Neuron (in vitro differentiated cells): ENCODE measurements around the gene PPP1R10.
"Not testable (repeated sequence)": the region's sequence is repeated elsewhere in the genome, so short reads cannot be mapped to it uniquely, and the experiment has no call there.

Experiments used
- H2AFZ ChIP-seq: one replicate; pipeline ENCODE4 v1.6.1; 2013; ENCODE audit warnings: low read depth, mild to moderate bottlenecking, inconsistent platforms, low read length, moderate library complexity
- H3K27me3 ChIP-seq: one replicate; pipeline ENCODE4 v1.6.1; 2013; ENCODE audit warnings: low read length; ENCODE audit not compliant: insufficient read depth
- H3K36me3 ChIP-seq: one replicate; pipeline ENCODE4 v1.6.1; 2013; ENCODE audit warnings: low read length; ENCODE audit not compliant: insufficient read depth
- H3K4me1 ChIP-seq: one replicate; pipeline ENCODE4 v1.6.1; 2013; ENCODE audit warnings: low read length; ENCODE audit not compliant: insufficient read depth
- H3K4me3 ChIP-seq: 2 replicates; pipeline ENCODE4 v1.5.1; 2013; ENCODE audit warnings: mild to moderate bottlenecking, low read length, moderate library complexity
- H3K9me3 ChIP-seq: one replicate; pipeline ENCODE4 v1.6.1; 2013; ENCODE audit warnings: low read length

PPP1R10 gene

DNA sequence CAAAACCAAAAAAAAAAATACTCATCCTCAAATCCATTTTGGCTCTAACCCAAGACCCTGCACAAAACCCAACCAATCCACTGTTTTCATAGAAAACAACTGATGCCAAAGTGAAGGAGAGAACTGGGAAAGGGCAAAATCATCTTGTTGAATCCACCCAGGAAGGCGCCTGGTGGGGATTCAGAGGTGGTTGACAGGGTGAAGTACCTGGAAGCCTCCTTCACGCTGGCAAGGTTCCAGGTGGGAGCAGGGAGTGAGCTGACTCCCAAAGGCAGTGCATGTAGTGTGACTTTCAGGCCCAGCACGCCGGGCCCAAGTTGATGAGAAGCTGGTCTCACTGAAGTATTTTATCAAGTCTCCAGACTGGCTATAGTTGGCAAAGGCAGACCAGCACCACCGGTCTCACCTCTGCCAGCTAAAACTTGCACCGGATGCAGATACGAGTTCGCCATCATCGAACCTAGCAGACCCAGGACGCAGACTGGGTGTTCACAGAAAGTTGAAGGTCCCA is 16.5 kb downstream of the PPP1R10 start:
- Histone ChIP-seq H3K4me1 (no peaks in the 10 kb centered on the region), H3K4me3 (no peak overlapping the region), H3K27me3 (no peaks in the 10 kb centered on the region), H3K9me3 (no peaks in the 10 kb centered on the region), H2AFZ (no peak overlapping the region), H3K36me3 (peaks cover 53% of the 10 kb centered on the region)

DNA sequence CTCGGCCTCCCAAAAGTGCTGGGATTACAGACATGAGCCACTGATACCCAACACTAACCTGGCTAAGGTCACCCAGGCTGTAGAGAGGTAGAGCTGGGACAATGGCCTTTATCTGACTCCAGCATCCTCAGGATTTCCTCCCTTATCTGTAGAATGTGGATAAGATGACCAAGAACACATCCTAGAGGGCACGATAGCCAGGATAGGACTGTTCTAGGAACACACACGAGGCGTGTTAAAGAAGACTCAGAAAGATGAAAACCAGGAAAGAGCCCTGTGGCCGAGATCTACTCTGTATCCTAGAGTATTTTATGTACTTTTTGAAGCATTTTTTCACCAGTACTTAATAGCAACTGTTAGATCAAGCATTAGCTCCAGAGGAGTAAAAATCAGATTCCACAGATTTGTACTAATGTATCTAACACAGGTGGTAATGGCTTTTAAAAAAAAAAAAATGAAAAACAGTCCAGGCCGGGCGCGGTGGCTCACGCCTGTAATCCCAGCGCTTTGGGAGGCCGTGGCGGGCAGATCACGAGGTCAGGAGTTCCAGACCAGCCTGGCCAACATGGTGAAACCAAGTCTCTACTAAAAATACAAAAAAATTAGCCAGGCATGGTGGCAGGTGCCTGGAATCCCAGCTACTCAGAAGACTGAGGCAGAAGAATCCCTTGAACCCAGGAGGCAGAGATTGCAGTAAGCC is 17.3 kb downstream of the PPP1R10 start:
- Histone ChIP-seq H3K36me3 (peaks cover 51% of the 10 kb centered on the region), H3K27me3 (no peaks in the 10 kb centered on the region), H2AFZ (no peak overlapping the region), H3K9me3 (no peaks in the 10 kb centered on the region), H3K4me1 (no peaks in the 10 kb centered on the region), H3K4me3 (no peak overlapping the region)

DNA sequence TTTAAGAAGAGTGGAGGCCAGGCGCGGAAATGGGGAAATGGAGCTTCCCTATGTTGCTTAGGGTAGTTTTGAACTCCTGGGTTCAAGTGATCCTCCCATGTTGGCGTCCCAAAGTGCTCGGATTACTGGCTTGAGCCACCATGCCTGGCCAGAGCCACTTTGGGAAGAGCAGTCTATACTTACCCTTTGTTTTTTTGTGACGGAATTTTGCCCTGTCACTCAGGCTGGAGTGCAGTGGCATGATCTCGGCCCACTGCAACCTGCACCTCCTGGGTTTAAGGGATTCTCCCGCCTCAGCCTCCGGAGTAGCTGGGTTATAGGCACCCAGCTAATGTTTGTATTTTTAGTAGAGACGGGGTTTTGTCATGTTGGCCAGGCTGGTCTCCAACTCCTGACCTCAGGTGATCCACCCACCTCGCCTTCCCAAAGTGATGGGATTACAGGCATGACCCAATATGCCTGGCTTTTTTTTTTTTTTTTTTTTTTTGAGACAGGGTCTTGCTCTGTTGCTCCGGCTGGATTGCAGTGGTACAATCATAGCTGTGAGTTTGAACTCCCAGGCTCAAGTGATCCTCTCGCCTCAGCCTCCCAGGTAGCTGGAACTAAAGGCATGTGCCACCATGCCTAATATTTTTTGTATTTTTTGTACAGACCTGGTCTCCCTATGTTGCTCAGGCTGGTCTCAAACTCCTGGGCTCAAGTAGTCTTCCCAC is 18.0 kb downstream of the PPP1R10 start:
- H3K36me3 ChIP-seq: peaks cover 49% of the 10 kb centered on the region
- no peaks in the 10 kb centered on the region for H3K4me1 ChIP-seq
- H3K27me3 ChIP-seq: no peaks in the 10 kb centered on the region
- H3K4me3 ChIP-seq: no peak overlapping the region
- H2AFZ ChIP-seq: no peak overlapping the region
- no peaks in the 10 kb centered on the region for H3K9me3 ChIP-seq

DNA sequence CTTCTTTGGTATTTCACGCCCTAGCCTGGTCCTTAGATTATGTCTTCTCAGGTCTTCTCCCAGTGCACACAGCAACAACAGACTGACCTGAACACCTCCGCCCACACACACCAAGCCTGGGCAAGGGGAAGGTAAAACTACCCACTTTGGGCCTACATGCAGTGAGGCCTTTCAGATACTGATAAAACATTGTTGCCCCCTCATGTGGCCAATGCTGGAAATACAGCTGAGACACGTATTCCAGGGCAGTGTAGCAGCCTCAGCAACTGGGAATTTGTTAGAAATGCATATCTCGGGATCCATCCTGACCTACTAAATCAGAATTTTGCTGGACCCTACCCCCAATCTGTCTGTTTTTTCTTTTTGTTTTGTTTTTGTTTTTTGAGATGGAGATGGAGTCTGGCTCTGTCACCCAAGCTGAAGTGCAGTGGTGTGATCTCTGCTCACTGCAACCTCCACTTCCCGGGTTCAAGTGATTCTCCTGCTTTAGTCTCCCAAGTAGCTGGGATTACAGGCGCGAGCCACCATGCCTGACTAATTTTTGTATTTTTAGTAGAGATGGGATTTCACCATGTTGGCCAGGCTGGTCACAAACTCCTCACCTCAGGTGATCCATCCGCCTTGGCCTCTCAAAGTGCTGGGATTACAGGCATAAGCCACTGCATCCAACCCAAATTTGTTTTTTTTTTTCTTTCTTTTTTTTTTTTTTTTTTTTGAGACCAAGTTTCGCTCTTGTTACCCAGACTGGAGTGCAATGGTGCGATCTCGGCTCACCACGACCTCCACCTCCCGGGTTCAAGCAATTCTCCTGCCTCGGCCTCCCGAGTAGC is 19.5 kb downstream of the PPP1R10 start:
- H2AFZ ChIP-seq, H3K9me3 ChIP-seq, H3K27me3 ChIP-seq, H3K4me1 ChIP-seq, H3K4me3 ChIP-seq: not testable (repeated sequence)
- H3K36me3 ChIP-seq: peaks cover 46% of the 10 kb centered on the region

DNA sequence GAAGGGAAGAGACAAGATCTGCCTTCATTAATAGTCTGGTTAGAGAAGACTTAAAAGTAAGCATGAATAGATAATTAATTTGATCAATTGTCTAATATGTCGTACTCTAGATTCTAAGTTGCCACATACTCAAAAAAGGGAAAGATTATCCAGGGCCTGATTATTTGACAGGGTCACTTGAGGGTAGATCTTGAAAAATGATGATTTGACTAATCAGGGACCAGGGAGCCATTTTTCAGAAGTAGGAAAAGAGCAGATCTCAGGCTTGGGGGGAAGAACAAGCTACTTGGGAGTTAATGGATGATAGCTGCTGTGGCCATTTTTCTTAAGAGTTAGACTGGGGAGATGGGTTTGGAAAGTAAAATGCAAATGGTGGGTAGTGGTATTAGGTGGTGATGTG is 24.8 kb downstream of the PPP1R10 start:
- no peak overlapping the region for H2AFZ ChIP-seq
- H3K4me1 ChIP-seq: no peaks in the 10 kb centered on the region
- H3K27me3 ChIP-seq: no peaks in the 10 kb centered on the region
- no peaks in the 10 kb centered on the region for H3K9me3 ChIP-seq
- H3K36me3 ChIP-seq: peaks cover 70% of the 10 kb centered on the region
- H3K4me3 ChIP-seq: no peak overlapping the region

DNA sequence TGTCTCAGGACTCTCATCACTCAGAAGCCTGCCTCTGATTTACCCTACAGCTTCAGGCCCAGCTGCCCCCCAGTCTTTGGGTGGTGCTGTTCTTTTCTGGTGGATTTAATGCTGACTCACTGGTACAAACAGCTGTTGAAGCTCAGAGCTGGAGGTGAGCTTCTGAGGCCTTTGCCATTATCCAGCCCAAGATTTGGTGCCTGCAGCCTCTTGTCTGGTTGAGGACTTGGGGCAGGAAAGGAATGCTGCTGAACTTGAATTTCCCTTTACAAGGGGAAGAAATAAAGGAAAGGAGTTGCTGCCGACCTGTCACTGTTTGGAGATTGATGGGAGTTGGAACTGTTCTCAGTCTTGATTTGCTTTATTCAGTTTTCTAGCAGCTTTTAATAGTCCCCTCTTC is 26.0 kb downstream of the PPP1R10 start:
- Histone ChIP-seq H3K27me3 (no peaks in the 10 kb centered on the region), H3K4me3 (no peak overlapping the region), H2AFZ (no peak overlapping the region), H3K4me1 (no peaks in the 10 kb centered on the region), H3K36me3 (peaks cover 79% of the 10 kb centered on the region), H3K9me3 (no peaks in the 10 kb centered on the region)

DNA sequence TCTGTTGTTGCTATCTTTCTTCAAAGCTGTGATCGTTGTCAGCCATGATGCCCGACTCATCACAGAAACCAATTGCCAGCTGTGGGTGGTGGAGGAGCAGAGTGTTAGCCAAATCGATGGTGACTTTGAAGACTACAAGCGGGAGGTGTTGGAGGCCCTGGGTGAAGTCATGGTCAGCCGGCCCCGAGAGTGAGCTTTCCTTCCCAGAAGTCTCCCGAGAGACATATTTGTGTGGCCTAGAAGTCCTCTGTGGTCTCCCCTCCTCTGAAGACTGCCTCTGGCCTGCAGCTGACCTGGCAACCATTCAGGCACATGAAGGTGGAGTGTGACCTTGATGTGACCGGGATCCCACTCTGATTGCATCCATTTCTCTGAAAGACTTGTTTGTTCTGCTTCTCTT is 26.5 kb downstream of the PPP1R10 start:
- Histone ChIP-seq H2AFZ (no peak overlapping the region), H3K27me3 (no peaks in the 10 kb centered on the region), H3K9me3 (no peaks in the 10 kb centered on the region), H3K4me3 (no peak overlapping the region), H3K4me1 (no peaks in the 10 kb centered on the region), H3K36me3 (peaks cover 84% of the 10 kb centered on the region)

DNA sequence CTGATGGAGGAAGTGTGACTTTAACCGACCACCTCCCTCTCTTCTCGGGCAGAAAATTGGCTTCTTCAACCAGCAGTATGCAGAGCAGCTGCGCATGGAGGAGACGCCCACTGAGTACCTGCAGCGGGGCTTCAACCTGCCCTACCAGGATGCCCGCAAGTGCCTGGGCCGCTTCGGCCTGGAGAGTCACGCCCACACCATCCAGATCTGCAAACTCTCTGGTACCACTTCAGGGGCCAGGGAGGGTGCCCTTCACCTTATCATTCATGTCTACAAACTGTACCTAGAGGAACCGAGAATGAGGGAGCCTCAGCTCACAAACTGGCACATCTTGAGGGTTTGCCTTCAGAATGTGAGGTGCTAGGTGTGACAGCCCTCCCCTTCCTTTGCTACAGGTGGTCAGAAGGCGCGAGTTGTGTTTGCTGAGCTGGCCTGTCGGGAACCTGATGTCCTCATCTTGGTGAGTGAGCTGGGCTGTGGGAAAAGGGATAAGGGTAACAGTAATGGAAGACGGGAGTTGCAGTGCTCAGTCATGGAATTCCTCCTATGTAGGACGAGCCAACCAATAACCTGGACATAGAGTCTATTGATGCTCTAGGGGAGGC is 27.2 kb downstream of the PPP1R10 start:
- no peaks in the 10 kb centered on the region for H3K9me3 ChIP-seq
- H3K4me1 ChIP-seq: no peaks in the 10 kb centered on the region
- no peak overlapping the region for H3K4me3 ChIP-seq
- H3K36me3 ChIP-seq: peaks cover 87% of the 10 kb centered on the region
- no peaks in the 10 kb centered on the region for H3K27me3 ChIP-seq
- H2AFZ ChIP-seq: no peak overlapping the region

DNA sequence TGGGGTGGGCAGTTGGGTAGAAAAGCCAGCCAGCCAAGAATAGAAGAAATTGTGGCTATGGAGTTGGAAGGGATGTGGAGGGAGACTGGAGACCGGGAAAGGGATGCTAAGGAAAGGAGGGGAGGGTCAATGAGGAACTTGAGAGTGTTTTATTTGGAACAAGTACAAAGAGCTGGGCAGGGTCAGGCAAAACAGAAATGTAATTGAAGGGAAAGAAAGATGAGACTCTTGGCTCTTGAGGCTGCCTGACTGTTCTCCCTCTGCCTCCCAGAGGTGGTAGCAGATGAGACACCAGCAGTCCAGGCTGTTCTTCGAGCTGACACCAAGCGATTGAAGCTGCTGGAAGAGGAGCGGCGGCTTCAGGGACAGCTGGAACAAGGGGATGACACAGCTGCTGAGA is 33.1 kb downstream of the PPP1R10 start:
- no peak overlapping the region for H3K4me3 ChIP-seq
- no peak overlapping the region for H2AFZ ChIP-seq
- no peaks in the 10 kb centered on the region for H3K4me1 ChIP-seq
- no peaks in the 10 kb centered on the region for H3K27me3 ChIP-seq
- H3K9me3 ChIP-seq: no peaks in the 10 kb centered on the region
- peaks cover 86% of the 10 kb centered on the region for H3K36me3 ChIP-seq

DNA sequence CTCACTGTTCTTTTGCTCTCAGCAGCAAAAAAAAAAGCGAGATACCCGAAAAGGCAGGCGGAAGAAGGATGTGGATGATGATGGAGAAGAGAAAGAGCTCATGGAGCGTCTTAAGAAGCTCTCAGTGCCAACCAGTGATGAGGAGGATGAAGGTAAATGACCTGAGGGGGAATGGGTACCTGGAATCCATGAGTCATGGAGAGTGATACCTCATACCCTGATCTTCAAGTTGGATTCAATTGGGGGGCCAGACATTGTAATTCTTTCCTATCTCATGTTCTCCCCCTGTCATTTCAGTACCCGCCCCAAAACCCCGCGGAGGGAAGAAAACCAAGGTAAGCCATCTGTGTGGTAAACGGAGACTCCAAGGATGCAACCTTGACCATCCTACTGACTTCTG is 39.0 kb downstream of the PPP1R10 start:
- no peaks in the 10 kb centered on the region for H3K9me3 ChIP-seq
- H3K36me3 ChIP-seq: peaks cover 58% of the 10 kb centered on the region
- H3K4me1 ChIP-seq: peaks cover under 1% of the 10 kb centered on the region
- H3K27me3 ChIP-seq: no peaks in the 10 kb centered on the region
- H2AFZ ChIP-seq: no peak overlapping the region
- no peak overlapping the region for H3K4me3 ChIP-seq

DNA sequence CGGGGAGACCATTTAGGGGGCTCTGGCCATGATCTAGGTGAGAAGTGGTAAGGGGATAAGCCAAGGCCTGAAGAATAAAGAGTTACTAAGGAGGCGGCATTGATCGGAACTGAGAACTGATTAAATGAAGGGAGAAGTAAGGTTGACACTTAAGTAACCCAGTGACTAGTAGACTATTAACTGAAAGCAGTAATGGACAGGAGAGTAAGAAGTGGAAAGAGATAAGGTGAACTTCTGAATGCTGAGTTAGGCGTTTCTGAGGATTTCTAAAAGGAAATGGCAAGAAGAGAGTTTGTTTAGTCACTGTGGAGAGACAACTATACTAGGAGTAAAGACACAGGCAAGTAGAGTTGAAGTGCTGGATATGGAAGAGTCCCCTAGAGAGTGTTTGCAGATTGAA is 43.9 kb downstream of the PPP1R10 start:
- Histone ChIP-seq H3K27me3 (no peaks in the 10 kb centered on the region), H3K36me3 (peaks cover 21% of the 10 kb centered on the region), H3K4me1 (peaks cover 22% of the 10 kb centered on the region), H2AFZ (no peak overlapping the region), H3K9me3 (no peaks in the 10 kb centered on the region), H3K4me3 (no peak overlapping the region)

DNA sequence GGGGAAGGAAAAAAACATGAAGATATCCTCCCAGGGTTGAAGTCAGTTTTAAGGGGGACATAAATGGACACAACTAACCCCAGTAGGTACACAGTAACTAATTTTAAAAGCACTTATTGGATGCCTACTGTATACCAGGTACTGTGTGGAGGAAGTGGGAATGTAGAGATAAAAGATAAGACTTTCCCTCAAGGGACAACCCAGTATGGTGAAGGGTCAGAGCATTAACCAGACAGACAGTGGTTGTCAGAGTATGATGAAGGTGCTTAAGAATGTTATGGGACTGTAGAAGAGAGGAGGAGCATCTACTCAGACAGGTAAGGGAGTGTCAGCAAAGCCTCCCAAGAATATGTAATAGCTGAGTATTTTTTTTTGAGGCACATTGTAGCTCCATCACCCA is 44.9 kb downstream of the PPP1R10 start:
- Histone ChIP-seq H3K9me3 (no peaks in the 10 kb centered on the region), H3K4me1 (peaks cover 22% of the 10 kb centered on the region), H3K36me3 (peaks cover 12% of the 10 kb centered on the region), H3K4me3 (peak overlapping the region; percentile 87), H3K27me3 (no peaks in the 10 kb centered on the region), H2AFZ (no peak overlapping the region)

DNA sequence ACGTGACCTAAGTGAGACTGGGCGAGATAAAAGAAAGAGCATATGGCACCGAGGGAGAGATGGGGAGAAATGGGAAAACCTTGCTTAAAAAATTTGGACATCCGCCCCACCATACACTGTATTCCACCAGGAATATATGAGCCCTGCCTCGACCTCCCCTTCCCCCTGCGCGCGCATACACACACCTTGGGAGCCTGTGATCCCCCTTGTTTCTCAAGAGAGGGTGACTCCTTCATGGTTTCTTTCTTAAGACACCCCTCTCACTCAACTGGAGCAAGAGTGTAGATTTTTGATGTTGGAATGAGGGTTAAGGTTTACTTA is 45.3 kb downstream of the PPP1R10 start:
- Histone ChIP-seq H2AFZ (peak overlapping the region; percentile 92), H3K36me3 (peaks cover 7% of the 10 kb centered on the region), H3K4me3 (peak overlapping the region; percentile 87), H3K9me3 (no peaks in the 10 kb centered on the region), H3K27me3 (no peaks in the 10 kb centered on the region), H3K4me1 (peaks cover 22% of the 10 kb centered on the region)
